ENCODE measurements around the gene FGD3. TPM values are rescaled to one million over a fixed set of nuclear protein-coding genes. Genes with fewer than 3 reads are reported as not detected.

FGD3 gene
- total RNA-seq, 2 donors from 2014 or later = 49.7 to 61.0 TPM

GRCh38 chr9:92949266-92949982, 2.1 kb downstream of the FGD3 start:
- DNase-seq (ENCODE audit: low spot score in 2 of 2) (no peak), ATAC-seq (no peak)
- Mint-ChIP-seq H3K36me3 (no peaks in the 10 kb centered on the region), H3K27ac (no peak overlapping the region), H3K9me3 (no peaks in the 10 kb centered on the region)

- Mint-ChIP-seq H3K36me3 (no peaks in the 10 kb centered on the region), H3K9me3 (no peaks in the 10 kb centered on the region), H3K27ac (no peak overlapping the region)
- ATAC-seq (no peak), DNase-seq (ENCODE audit: low spot score in 2 of 2) (no peak)
These were observed 3.1 kb downstream of the FGD3 start for GRCh38 chr9:92950359-92950955.

- H3K27ac Mint-ChIP-seq = peak overlapping the region; percentile 90 to 97
- DNase-seq (ENCODE audit: low spot score in 2 of 2) = peak in 1 of 2 donors; percentile 42
- H3K9me3 Mint-ChIP-seq = no peaks in the 10 kb centered on the region
- peak in 1 of 2 donors; percentile 2 for ATAC-seq
- H3K36me3 Mint-ChIP-seq = no peaks in the 10 kb centered on the region
These were observed 5.7 kb downstream of the FGD3 start for GRCh38 chr9:92952906-92953610.

DNA sequence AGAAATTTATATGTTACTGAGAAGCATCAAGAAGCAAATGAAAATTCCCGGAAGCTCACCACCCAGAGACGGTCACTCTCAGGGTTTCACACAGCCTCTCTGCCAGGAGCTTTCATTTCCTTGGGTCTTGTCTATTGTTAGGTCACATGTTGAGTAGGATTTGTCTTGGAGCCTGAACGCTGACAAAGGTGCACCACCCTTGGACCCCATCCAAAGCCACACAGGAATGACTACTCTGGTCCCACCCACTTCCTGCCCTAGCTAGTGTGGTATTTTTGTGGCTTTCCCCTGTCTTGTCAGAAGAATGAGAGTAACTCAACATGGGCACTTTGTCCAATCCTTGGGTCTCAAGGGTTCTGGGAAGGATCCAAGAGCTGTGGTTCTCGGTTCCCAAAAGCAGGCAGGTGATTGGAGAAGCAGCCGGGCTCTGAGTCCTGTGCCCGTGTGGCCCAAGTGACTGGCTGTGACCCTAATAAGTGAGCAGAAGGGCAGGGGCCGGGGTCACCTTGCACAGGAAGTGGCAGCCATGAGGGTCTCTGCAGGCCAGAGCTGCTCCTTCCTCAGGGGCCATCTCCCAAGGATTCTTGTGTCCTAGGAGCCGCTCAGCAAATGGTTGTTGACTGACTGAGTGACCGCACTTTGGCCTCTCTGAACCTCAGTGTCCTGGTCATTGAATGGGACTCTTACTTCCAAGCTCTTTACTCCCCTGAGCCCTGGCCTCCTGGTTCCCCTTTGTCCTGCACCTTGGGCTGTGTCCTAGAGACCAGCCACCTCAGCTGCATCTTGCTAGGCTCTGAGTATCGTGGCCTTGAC, 6.9 kb downstream of the FGD3 start:
- Mint-ChIP-seq H3K36me3 (no peaks in the 10 kb centered on the region), H3K9me3 (no peaks in the 10 kb centered on the region), H3K27ac (peak overlapping the region; percentile 90 to 97)
- DNase-seq (ENCODE audit: low spot score in 2 of 2) (peak; percentile 79 to 89), ATAC-seq (peak; percentile 92 to 94)

DNA sequence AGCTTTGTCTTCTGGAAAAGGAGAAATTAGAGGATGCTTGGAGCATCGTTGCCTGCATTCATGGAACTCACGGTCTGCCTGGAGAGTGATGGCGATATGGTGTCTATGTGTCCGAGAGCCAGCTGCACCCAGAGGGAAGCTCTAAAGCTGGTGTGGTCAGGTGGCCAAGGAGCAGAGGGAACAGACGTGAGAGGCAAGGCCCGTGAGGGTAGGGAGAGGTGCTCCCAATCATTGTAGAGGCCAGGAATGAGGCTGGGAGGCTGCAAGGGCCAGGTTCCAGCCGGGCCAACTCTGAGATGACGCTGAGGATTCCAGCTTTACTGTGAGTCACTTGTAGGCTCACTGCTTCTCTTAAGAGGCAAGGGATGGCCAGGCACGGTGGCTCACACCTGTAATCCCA, 7.6 kb downstream of the FGD3 start:
- Mint-ChIP-seq H3K27ac (peak overlapping the region; percentile 90 to 97), H3K36me3 (no peaks in the 10 kb centered on the region)

DNA sequence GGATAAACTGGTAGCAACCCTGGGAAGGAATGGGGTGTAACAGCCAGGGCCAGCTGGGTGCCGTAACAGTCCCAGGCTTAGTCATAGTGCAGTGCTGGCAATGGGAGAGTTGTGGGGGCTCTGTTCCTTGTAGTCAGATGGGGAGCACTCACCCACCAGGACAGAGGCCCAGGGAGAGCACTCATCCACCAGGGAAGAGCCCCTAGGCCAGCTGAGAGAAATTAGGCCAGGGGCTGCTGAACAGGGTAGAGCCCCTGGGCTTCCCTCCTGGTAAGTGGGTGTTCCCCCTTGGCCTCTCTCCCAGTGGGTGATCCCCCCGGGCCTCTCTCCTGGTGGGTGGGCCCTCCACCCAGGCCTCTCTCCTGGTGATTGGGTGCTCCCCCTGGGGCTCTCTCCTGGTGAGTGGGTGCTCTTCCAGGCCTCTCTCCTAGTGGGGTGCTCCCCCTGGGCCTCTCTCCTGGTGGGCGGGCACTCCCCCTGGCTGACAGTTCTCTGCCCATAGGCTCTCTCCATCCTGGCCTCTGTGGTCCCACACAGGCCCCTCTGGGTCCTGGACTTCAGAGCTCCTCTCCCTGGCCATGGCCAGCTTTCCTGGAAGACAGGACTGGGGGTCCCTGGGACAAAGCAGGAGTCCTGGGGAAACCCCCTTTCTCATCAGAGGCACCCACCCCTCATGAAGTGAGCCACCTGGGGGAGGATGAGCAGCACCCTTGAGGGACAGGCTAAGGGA, 13.4 kb downstream of the FGD3 start:
- peak in 1 of 2 donors; percentile 59 for DNase-seq (ENCODE audit: low spot score in 2 of 2)
- peak overlapping the region; percentile 25 to 92 for H3K27ac Mint-ChIP-seq
- peaks cover 32 to 42% of the 10 kb centered on the region in 2 donors for H3K36me3 Mint-ChIP-seq
- H3K9me3 Mint-ChIP-seq = peaks cover 5 to 15% of the 10 kb centered on the region in 2 donors
- ATAC-seq = no peak

More for the DNA sequence above, 7.6 kb downstream of the FGD3 start:
- H3K9me3 Mint-ChIP-seq = peaks cover 0 to 1% of the 10 kb centered on the region in 2 donors
- no peak for DNase-seq (ENCODE audit: low spot score in 2 of 2)
- no peak for ATAC-seq

DNA sequence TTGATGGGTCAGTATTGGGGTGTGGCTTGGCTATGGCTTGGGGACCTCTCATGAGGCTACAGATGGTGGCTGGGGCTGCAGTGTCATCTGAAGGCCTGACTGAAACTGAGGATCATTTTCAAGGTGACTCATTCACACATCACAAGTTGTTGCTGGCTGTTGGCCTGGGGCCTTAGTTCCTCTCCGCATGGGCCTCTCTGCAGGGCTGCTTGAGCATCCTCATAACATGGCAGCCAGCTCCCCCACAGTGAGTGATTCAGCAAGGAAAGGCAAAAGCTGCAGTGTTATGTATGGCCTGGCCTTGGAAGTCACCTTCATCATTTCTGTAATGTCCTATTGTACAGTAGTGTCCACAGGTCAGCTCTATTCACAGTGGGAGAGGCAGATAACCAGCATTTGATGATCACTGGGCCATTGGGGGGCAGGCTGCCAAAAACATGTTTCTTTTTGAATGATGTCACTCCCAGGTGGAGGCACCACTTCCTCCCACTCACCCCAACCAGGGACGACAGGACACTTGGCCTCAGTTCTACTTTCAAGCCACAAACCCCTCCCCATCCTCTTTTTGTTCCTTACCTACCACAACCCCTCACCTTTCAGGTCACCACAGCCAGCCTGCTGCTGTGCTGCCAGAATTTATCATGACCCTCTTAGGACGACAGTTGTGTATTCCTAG, 14.4 kb downstream of the FGD3 start:
- peaks cover 37 to 52% of the 10 kb centered on the region in 2 donors for H3K36me3 Mint-ChIP-seq
- peak; percentile 27 to 75 for ATAC-seq
- peak overlapping the region; percentile 89 to 92 for H3K27ac Mint-ChIP-seq
- peak; percentile 48 to 83 for DNase-seq (ENCODE audit: low spot score in 2 of 2)
- H3K9me3 Mint-ChIP-seq = peaks cover 5 to 15% of the 10 kb centered on the region in 2 donors

DNA sequence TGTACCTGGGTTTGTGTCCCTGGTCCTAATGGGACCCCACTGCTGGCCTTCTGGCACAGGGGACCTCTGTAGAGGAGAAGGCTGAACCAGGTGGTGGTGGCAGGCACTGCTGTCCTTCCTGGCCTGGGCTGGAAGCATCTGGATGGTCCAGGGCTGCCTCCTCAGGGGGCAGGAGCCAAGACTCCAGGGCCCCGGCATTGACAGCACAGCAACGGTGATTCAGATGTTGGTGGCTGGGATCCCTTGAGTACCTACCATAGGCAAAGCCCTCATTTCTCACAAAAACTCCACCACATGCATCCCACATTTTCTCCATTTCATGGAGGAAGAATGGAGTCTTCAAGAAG, 15.0 kb downstream of the FGD3 start:
- peaks cover 43 to 57% of the 10 kb centered on the region in 2 donors for H3K36me3 Mint-ChIP-seq
- peaks cover 5 to 15% of the 10 kb centered on the region in 2 donors for H3K9me3 Mint-ChIP-seq
- H3K27ac Mint-ChIP-seq = peak overlapping the region; percentile 89 to 92
- ATAC-seq = no peak
- DNase-seq (ENCODE audit: low spot score in 2 of 2) = no peak

DNA sequence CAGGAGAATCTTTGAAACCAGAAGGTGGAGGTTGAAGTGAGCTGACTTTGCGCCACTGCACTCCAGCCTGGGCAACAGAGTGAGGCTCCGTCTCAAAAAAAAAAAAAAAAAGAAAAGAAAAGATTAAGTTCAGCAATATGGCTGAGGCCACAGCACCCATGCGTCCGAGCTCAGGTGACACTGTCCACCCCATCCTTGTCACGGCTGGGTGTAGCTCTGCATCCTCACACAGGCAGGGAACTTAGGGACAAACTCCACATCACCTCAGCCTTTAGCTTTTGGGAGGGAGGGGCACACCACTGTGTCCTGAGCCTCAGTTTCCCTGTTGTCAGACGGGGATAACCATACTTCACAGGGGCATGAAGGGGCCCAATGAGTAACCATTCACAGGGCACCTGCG, 15.5 kb downstream of the FGD3 start:
- H3K36me3 Mint-ChIP-seq = peaks cover 46 to 59% of the 10 kb centered on the region in 2 donors
- ATAC-seq (no peak), DNase-seq (ENCODE audit: low spot score in 2 of 2) (peak in 1 of 2 donors; percentile 44)
- H3K9me3 Mint-ChIP-seq = peaks cover 5 to 15% of the 10 kb centered on the region in 2 donors
- H3K27ac Mint-ChIP-seq = peak overlapping the region in 1 of 2 donors; percentile 92

DNA sequence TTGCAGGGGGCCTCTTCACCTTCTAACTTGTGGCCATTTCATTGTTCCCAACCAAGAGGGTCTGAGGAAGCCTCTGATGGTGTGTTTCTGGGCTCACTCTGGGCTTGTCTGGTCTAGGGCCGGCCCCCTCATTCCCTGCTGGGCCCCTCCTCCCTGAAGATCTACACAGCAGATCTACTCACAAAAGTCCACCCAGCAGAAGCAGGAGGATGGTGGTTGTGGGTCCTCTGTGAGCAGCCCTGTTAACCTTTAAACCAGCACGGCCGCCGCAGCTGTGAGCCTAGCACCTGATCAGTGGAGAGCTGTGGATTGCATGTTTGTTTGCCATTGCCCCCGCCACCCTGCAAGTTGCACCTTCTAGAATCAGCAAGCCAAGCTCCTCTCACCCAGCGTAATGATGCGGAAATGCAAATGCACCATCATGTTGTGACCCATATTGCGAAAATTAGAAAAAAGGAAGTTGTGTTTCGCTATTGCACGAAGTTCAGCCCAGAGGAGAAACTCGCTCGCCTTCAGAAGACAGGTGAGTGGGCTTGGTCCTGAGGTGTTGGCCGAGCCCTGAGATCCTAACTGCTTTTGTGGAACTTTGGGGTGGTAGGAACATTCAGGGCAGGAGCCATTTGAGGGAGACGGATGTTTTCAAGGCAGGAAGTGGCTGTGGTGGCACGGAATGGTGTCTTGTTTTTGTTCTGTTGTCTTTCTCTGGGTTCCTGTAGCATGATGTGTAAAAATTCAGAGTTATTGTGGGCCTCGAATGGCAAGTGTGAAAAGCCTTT, 16.7 kb downstream of the FGD3 start:
- Mint-ChIP-seq H3K9me3 (peaks cover 5 to 15% of the 10 kb centered on the region in 2 donors), H3K36me3 (peaks cover 46 to 59% of the 10 kb centered on the region in 2 donors), H3K27ac (peak overlapping the region; percentile 97 to 98)
- DNase-seq (ENCODE audit: low spot score in 2 of 2) (peak; percentile 59 to 79), ATAC-seq (peak; percentile 30 to 73)

DNA sequence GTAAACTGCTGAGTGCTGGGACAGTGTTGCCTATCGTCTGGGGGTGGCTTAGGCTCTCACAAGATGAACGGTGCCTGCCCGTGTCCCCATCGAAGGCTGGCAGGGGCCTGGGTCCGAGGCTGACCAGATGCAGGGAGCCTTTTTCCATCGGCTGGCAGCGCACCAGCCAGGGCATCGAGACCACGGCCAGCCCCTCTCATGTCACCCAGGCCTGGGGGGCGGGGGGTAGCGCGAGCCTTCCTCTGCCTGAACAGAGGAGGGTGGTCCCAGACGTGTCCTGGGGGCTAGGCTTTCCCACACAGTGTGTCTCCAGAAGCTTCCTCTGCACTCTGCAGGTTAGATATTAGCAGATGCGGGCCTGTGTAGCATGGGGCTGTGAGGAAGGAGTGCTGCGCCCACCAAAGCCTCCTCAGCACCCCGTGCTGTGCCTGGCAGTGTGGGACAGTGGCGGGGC, 17.3 kb downstream of the FGD3 start:
- no peak for ATAC-seq
- Mint-ChIP-seq H3K27ac (peak overlapping the region; percentile 97 to 98), H3K9me3 (peaks cover 5 to 15% of the 10 kb centered on the region in 2 donors), H3K36me3 (peaks cover 46 to 59% of the 10 kb centered on the region in 2 donors)
- no peak for DNase-seq (ENCODE audit: low spot score in 2 of 2)

GRCh38 chr9:92965061-92965758, 17.9 kb downstream of the FGD3 start:
- H3K27ac Mint-ChIP-seq = peak overlapping the region; percentile 97 to 98
- DNase-seq (ENCODE audit: low spot score in 2 of 2) = peak; percentile 35 to 73

GRCh38 chr9:92965759-92966517, 18.6 kb downstream of the FGD3 start:
- DNase-seq (ENCODE audit: low spot score in 2 of 2) (peak in 1 of 2 donors; percentile 56), ATAC-seq (no peak)
- Mint-ChIP-seq H3K27ac (peak overlapping the region; percentile 97 to 98), H3K36me3 (peaks cover 46 to 58% of the 10 kb centered on the region in 2 donors), H3K9me3 (peaks cover 5 to 10% of the 10 kb centered on the region in 2 donors)

More at GRCh38 chr9:92965061-92965758, 17.9 kb downstream of the FGD3 start:
- H3K36me3 Mint-ChIP-seq = peaks cover 46 to 59% of the 10 kb centered on the region in 2 donors
- peaks cover 5 to 11% of the 10 kb centered on the region in 2 donors for H3K9me3 Mint-ChIP-seq
- ATAC-seq = peak; percentile 13 to 15

DNA sequence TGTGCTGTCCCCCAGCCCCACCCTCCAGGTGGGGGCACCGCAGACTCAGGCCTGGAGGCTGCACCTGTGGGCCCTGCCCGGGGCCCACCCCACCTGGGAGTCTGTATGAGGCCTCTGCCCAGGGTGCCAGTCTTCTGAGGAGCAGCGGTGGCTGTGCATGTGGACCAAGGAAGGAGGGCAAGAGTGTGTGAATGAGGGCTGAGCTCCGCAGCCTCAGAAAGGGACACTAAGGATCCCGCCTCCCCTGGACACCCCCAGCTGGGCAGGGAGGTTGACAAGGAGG, 19.1 kb downstream of the FGD3 start:
- DNase-seq (ENCODE audit: low spot score in 2 of 2) (peak in 1 of 2 donors; percentile 54), ATAC-seq (no peak)
- Mint-ChIP-seq H3K36me3 (peaks cover 45 to 53% of the 10 kb centered on the region in 2 donors), H3K27ac (peak overlapping the region; percentile 97 to 98), H3K9me3 (peaks cover 5 to 7% of the 10 kb centered on the region in 2 donors)

Data from activated naive CD4-positive, alpha-beta T cell treated with anti-CD3 and anti-CD28 coated beads, Interleukin-2, amount 50 U/mL, for 72 hours (primary cell).